Transverse colon (tissue), 4 donors: ENCODE measurements around the gene CAST.

Experiments
- CTCF ChIP-seq, 5 experiments: fragments of 200-600 bp in 3 of 5; fragments of 450-650 bp in 2 of 5; sonication (generic) in 3 of 5; IDR thresholded peaks; 1 replicate in 2 of 5; 2 replicates in 3 of 5; pipeline ENCODE4 v1.5.1; 2016 to 2017; ENCODE audit warnings: antibody characterized with exemption in 5 of 5, inconsistent platforms in 3 of 5, mild to moderate bottlenecking in 2 of 5, moderate library complexity in 1 of 5
- EP300 ChIP-seq: sonication (generic); formaldehyde crosslinking; IDR thresholded peaks from one replicate; pipeline ENCODE4 v1.6.1; 2017; ENCODE audit warnings: antibody characterized with exemption, low read depth
- POLR2AphosphoS5 ChIP-seq, 3 donors: sonication (generic); formaldehyde crosslinking; IDR thresholded peaks; one replicate each; pipeline ENCODE4 v1.6.1; 2016; ENCODE audit warnings: antibody characterized with exemption in 3 of 3

GRCh38 chr5:96823900-96824380, 161.8 kb downstream of the CAST start:
- TF ChIP-seq CTCF (IDR thresholded peaks at IDR 0.05) (no peak), EP300 (no peak), POLR2AphosphoS5 (IDR thresholded peaks at IDR 0.05) (no peak)
